ENCODE results near the gene DCLK3.

DCLK3 gene

GRCh38 chr3:36697229-36698001, 66.9 kb downstream of the DCLK3 start:
- TF ChIP-seq CTCF (IDR thresholded peaks at IDR 0.05; ENCODE audit: control insufficient read depth, insufficient read depth, low read depth, low read length, missing control alignments) = peak; percentile 21
- DNase-seq (ENCODE audit: low read depth) = no peak
- H3K4me3 ChIP-seq (ENCODE audit: control insufficient read depth, low read depth, low read length) = no peak overlapping the region

- TF ChIP-seq CTCF (IDR thresholded peaks at IDR 0.05; ENCODE audit: control insufficient read depth, insufficient read depth, low read depth, low read length, missing control alignments) = no peak
- DNase-seq (ENCODE audit: low read depth) = no peak
- no peak overlapping the region for H3K4me3 ChIP-seq (ENCODE audit: control insufficient read depth, low read depth, low read length)
Measured at GRCh38 chr3:36696799-36697198, 67.6 kb downstream of the DCLK3 start.

- DNase-seq (ENCODE audit: low read depth) = peak; percentile 70
- H3K4me3 ChIP-seq (ENCODE audit: control insufficient read depth, low read depth, low read length) = no peak overlapping the region
- TF ChIP-seq CTCF (IDR thresholded peaks at IDR 0.05; ENCODE audit: control insufficient read depth, insufficient read depth, low read depth, low read length, missing control alignments) = no peak
Measured at GRCh38 chr3:36695769-36696137, 68.6 kb downstream of the DCLK3 start.

- DNase-seq (ENCODE audit: low read depth) = no peak
- no peak for TF ChIP-seq CTCF (IDR thresholded peaks at IDR 0.05; ENCODE audit: control insufficient read depth, insufficient read depth, low read depth, low read length, missing control alignments)
- H3K4me3 ChIP-seq (ENCODE audit: control insufficient read depth, low read depth, low read length) = no peak overlapping the region
Measured at GRCh38 chr3:36695113-36695768, 69.1 kb downstream of the DCLK3 start.

- no peak overlapping the region for H3K4me3 ChIP-seq (ENCODE audit: control insufficient read depth, low read depth, low read length)
- no peak for DNase-seq (ENCODE audit: low read depth)
- TF ChIP-seq CTCF (IDR thresholded peaks at IDR 0.05; ENCODE audit: control insufficient read depth, insufficient read depth, low read depth, low read length, missing control alignments) = no peak
Measured at GRCh38 chr3:36693670-36694069, 70.7 kb downstream of the DCLK3 start.

- no peak for TF ChIP-seq CTCF (IDR thresholded peaks at IDR 0.05; ENCODE audit: control insufficient read depth, insufficient read depth, low read depth, low read length, missing control alignments)
- no peak overlapping the region for H3K4me3 ChIP-seq (ENCODE audit: control insufficient read depth, low read depth, low read length)
- no peak for DNase-seq (ENCODE audit: low read depth)
Measured at GRCh38 chr3:36689560-36689959, 74.8 kb downstream of the DCLK3 start.
